CD4-positive, alpha-beta T cell treated with Interleukin-4 for 4 hours (primary cell): Measurements from ENCODE around the gene SERPINC1.
"Not testable (repeated sequence)": the region's sequence is repeated elsewhere in the genome, so short reads cannot be mapped to it uniquely, and the experiment has no call there.

ENCODE experiments used
- DNase-seq: peaks from one replicate; pipeline ENCODE4 v3.0.0-alpha.2; 2020

Gene SERPINC1

DNA sequence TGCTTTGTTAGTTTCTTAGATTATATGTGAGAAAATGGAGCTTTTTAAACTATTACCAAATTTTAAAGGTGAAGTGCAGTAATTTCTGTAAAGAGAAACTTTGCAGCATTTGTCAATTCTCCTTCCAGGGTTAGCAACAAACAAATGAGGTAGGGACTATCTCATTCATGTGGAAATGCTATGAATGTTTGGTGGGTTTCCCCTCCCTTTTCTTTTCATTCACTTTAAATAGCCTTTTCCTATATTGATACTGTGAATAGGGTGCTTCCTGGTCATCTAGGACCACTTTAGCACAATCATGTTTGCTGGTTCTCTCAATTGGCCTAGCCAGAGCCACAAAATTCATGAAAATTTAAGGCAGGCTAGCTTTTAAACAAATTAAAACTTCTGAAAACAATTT, 28.4 kb downstream of the SERPINC1 start:
- DNase-seq: no peak

DNA sequence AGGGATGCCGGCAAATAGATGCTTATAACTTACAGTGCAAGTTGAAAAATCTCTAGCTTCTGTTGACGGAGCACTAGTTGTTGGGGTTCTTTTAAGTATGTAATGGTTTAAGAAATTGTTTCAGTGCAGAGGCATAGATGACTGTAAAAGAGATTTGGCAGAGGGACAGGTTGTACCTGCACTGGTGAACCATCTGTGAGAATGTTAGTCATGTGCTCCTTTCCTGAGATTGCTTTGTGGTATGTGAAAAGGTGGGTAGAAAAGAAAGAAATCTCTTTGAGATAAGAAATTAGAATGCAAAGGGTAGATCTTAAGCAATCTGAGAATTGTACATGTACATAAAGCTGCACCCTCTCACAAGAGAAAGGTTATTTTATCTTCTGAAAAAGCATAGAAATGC, 29.5 kb downstream of the SERPINC1 start:
- DNase-seq: no peak

DNA sequence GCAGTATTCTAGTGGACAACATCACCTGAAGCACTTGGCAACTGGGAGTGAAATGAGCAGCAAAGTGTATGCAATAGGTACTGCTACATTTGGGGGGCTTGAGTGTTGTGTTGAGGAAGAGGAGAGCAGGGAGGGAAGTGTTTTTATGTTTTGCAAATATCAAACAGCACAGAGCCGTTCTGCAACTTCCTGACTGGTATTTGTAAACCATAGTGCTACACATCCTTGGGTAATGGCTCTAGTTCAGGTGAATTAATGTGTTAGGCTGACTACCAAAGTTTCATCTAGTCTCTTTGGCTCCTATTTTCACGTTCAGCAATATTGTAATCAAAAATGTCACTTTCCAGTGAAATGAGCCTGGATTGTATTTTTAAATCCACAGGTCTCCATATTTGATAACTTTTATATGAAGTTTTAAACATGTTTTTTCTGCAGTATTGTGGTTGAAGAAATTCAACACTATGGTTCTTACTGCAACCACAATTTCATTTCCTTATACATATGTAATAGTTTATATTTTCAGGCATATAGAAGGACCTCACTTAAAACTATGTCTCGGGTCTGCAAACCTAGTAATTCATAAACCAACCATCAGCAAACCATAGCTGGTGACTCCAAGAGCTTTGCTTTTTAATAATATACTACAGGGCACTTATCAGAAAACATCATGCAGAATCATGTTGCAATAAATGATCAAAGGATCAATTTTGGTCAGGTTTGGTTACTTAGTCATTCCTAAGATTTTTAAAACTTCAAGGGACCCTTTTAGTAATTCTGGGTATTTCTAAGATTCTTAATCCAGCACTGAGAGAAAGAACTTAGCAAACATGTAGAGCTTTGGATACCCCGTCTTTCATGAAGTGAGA, 30.1 kb downstream of the SERPINC1 start:
- no peak for DNase-seq

DNA sequence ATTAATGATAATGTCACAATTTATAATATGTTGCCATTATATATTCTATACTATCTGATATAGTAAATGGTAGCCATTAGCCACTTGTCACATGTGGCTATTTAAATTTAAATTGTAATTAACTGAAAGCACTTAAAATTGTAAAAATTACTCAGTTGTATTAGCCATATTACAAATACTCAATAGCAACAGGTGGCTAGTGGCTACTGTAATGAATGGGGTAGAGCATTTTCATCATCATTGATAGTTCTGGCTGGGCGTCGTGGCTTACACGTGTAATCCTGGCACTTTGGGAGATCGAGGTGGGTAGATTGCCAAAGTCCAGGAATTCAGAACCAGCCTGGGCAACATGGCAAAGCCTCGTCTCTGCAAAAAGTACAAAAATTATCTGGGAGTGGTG, 32.4 kb downstream of the SERPINC1 start:
- DNase-seq: no peak

DNA sequence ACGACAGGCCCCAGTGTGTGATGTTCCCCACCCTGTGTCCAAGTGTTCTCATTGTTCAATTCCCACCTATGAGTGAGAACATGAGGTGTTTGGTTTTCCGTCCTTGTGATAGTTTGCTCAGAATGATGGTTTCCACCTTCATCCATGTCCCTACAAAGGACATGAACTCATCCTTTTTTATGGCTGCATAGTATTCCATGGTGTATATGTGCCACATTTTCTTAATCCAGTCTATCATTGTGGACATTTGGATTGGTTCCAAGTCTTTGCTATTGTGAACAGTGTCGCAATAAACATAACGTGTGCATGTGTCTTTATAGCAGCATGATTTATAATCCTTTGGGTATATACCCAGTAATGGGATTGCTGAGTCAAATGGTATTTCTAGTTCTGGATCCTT, 36.0 kb downstream of the SERPINC1 start:
- DNase-seq: not testable (repeated sequence)

DNA sequence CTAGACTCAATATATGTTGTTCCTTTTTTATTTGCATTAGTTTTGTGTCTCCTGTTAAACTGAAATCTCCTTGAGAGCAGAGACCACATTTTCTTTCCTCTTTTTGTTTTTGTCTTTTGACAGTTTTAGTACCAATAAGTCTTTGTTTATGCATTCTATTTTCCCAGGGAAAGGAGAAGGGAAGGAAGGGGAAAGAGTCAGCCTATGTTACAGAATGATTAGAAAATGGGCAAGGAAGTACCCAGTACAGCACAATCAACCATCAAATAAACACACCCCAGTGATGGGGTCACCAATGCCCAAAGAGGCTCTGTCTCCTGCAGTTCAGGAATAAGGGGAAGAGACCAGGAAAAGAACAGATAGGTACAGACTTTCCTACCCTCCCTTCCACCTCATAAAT, 38.9 kb downstream of the SERPINC1 start:
- no peak for DNase-seq

DNA sequence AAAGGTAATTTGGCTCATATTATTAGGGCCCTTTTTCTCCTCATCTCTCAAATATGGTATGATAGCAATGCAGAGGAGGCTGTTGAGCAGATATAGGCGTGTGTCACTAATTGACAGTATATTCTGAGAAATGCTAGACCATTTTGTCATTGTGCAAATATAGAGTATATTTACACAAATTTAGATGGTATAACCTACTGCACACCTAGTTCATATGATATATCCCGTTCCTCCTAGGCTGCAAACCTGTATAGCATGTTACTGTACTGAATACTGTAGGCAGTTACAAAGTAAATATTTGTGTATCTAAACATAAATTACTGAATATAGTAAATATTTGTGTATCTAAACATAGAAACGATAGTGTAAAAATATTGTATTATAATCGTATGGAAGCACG, 40.4 kb downstream of the SERPINC1 start:
- no peak for DNase-seq

DNA sequence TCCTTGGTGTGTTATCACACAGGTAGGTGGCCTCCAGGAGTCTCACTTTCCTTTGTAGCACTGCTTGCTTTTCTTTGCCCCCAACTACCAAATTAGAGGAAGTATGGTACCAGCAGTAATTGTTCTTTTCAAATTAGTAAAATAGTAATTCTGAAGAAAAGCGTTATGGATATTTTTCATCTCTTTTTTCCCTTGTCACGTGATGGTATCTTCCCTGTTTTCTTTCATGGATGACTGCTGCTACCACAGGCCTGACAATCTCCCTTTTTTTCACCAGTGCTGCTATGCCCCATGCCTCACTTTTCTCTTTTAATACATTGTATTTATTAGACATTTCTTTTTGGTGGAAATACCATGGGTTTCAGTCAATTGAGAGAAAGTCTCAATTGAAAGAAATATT, 45.6 kb downstream of the SERPINC1 start:
- no peak for DNase-seq

DNA sequence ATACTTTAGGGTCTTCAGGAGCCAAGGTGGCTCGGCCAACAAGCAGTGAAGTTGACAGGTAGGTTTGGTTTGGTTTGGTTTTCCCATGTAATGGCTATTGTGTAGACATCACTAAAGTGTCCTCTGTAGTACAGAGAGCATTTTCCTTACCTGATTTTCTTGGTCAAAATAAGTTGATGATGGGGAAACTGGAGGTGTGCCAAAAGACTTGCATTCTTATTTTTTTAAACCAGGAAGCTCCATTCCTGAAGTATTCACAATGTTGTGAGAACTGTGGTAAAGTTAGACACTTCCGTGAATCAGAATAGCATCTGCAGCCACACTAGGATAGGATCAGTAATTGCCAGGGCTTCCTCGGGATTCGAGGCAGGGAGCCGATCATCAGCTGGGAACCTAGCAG, 46.0 kb downstream of the SERPINC1 start:
- DNase-seq: no peak

DNA sequence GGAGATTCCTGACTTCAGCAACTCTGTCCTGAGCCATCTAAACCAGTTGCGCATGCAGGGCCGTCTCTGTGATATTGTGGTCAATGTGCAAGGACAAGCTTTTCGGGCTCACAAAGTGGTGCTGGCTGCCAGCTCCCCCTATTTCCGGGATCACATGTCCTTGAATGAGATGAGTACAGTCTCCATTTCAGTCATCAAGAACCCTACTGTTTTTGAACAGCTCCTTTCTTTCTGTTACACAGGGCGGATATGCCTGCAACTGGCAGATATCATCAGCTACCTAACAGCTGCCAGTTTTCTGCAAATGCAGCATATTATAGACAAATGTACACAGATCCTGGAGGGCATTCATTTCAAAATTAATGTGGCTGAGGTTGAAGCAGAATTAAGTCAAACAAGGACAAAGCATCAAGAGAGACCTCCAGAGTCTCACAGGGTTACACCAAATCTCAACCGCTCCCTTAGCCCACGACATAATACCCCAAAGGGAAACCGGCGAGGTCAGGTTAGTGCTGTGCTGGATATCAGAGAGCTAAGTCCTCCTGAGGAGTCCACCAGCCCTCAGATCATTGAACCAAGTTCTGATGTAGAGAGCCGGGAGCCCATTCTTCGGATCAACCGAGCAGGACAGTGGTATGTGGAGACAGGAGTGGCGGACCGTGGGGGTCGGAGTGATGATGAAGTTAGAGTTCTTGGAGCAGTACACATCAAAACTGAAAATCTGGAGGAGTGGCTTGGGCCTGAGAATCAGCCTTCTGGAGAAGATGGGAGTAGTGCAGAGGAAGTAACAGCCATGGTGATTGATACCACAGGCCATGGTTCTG, 46.7 kb downstream of the SERPINC1 start:
- DNase-seq: peak; percentile 60

DNA sequence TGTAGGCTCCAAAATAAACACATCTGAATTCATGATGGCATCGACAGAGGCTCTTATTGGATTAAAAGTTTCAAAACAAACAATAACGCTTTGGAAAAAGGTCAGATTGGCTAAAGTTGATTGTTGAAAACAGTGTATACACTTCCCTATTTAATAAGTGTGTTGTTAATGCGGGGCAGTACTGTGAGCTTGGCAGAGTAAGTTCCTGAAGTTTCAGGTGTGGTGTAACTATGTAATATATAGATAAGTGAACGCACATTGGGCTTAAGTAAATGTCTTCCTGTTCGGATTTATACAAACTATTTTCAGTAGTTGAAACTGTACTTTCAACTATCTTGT, 48.1 kb downstream of the SERPINC1 start:
- no peak for DNase-seq

DNA sequence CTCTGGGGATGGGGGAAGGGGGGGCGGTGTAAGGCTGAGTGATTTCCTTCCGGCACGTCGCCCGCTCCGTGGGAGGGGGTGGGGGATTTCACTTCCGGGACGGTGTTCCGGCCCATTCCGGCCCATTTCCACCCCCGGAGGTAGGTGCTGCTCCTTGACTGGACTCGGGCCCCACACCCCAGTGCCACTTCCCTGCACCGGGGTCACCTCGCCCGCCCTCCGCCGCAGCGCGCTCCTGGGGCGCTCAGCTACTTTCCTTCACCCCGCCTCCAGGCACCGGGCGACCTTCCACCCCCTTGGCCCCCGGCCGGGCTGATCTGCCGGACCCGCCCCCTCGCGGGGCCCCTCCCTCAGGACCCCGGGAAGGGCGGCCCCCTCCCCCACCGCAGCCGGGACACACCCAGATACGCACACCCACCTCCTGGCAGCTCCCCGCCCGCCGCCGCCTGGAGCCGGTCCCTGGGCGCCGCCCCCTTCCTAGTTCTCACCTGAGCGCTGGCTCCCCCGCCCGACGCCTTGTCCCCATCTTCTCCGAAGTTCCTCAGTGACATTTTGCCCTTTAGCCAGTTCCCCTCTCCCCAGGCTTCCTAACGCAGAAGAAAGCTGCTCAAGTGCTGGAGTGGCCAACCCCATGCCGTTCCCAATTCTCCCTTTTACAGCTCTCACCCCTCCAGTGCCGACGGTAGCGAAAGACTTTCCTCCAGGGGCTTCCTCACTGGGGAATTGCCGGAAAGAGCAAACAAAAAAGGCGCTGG, 48.7 kb downstream of the SERPINC1 start, which contains the start of gene ZBTB37:
ZBTB37 (plus strand) TSS at position 115 of the 755 bp plus-strand sequence. CDS start 1,846 bp downstream, outside the sequence.
- peak; percentile 96 for DNase-seq

DNA sequence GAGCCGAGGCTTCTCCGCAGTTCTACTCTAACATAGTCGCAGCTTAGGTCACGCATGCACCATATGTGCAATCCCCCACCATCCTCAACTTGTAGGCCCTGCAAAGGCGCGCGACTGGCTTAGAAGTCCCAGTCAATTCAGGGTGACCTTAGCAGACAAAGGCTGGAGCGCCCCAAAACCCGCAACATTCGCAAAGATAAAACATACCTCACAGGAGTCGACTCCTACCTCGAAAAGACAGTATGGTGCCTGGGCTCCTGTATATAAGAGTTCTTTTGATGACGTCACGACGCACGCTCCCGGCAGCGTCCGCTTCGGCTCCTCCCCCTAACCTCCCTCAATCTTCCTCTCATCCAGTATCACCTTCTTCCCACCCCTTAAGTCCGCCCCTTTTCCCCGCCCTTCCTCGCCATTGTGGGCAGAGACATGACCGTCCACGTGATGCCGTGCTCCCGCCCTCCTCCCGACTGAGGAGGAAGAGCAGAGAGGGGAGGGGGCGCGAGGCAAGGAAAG, 49.3 kb downstream of the SERPINC1 start, which contains the start of gene GAS5:
GAS5 (minus strand) TSS at position 237 of the 513 bp plus-strand sequence.
- DNase-seq: peak; percentile 100

DNA sequence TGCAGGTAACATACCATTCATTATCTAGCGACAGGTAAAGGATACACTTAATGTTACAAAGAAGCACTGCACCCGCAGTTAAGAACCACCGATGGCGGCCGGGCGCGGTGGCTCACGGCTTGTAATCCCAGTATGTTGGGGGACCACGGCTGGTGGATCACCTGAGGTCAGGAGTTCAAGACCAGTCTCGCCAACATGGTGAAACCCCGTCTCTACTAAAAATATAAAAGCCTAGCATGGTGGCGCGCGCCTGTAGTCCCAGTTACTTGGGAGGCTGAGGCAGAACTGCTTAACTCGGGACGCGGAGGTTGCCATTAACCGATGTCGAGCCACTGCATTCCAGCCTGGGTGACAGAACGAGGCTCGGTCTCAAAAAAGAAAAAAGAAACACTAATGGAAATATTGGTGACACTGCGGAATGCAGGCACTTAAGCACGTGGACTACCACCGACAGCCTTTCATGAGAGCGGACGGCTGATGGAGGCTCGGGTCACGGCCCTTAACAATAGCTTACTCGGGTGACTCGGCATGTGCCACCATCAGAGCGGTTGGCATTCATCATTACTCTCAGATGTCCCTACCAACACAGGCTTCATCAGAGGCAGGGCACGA, 49.9 kb downstream of the SERPINC1 start:
- DNase-seq: no peak

DNA sequence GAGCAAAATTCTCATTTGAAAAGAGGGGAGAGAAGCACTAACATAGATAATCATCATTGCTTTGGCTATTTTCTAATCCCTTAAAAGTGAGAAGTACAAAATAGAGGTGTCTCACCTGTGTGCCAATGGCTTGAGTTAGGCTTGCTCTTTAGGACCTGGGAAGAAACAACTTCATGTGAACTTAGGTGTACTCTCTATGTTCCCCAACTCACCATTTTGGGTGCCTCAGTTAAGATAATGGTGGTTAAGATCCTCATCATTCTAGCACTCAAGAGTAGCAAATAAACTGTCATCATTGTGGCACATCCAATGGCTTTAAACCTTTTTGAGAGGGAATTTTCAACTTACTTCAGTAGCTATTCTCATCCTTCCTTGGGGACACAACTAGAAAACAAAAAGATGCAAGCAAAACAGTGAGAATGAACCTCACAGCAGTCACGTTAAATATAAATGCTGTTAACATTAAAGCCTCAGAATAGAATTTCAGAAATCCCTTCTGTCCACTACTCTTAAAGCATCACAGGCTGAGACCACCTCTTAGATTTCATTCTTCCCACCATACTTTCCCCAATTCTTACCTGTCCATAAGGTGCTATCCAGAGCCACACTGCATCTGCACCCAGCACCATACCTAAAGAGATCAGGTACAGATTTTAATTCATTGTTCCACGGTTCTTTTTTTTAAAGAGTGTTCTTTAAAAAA, 50.6 kb downstream of the SERPINC1 start:
- DNase-seq: no peak

DNA sequence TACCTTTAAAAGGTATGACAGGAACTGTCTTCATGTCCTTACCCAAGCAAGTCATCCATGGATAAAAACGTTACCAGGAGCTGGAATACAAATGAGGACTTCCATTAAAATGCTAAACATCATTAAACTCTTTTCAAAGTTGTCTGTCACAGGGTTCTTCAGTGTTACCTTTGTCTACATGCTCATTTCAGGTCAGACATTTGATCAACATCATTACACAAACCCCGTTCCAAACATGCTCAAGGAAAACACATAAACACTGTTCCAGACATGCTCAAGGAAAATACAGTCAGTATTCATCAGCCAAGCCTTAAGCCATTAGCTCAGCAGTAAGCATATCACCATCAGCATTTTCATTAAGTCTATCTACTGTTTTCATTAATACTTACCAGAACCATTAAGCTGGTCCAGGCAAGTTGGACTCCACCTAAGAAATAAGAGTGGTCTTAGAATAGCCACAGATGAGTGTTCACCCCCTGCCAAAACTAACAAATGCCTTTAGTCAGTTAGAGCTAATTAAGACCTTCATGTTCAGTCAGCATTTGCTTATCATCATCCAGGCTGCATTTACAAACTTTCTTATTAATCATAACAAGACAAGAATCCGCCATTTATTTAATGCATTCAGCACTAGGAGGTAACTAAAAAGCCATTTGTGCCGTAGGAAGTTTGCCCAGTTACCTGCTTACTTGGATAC, 51.5 kb downstream of the SERPINC1 start:
- DNase-seq: no peak

DNA sequence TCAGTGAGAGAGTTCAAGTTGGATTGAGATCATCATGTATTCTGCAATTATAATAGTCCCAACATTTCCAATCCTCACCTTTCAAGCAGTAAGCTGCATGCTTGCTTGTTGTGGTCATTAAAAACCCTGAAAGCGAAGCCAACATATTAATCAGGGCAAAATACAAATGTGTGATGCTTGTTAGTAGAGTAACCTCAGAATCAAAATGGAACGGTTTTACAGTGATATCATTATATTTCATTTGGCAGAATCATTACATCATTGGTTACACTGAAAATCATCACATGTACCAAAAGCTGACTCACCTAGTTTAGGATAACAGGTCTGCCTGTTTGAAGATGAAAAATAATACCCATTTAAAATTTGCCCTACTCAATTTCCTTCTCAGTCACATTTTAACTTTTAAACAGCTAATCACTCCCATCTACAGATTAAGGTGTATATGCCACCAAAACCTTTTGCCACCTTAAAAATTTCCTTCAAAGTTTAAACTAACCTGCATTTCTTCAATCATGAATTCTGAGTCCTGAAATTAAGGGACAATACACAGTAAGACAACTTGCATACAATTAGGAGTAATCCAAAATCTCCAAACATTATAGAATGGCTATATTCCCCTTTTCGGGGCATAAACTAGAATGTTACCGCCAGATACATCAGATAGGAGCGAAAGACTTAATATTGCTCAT, 52.8 kb downstream of the SERPINC1 start:
- DNase-seq: peak; percentile 64

DNA sequence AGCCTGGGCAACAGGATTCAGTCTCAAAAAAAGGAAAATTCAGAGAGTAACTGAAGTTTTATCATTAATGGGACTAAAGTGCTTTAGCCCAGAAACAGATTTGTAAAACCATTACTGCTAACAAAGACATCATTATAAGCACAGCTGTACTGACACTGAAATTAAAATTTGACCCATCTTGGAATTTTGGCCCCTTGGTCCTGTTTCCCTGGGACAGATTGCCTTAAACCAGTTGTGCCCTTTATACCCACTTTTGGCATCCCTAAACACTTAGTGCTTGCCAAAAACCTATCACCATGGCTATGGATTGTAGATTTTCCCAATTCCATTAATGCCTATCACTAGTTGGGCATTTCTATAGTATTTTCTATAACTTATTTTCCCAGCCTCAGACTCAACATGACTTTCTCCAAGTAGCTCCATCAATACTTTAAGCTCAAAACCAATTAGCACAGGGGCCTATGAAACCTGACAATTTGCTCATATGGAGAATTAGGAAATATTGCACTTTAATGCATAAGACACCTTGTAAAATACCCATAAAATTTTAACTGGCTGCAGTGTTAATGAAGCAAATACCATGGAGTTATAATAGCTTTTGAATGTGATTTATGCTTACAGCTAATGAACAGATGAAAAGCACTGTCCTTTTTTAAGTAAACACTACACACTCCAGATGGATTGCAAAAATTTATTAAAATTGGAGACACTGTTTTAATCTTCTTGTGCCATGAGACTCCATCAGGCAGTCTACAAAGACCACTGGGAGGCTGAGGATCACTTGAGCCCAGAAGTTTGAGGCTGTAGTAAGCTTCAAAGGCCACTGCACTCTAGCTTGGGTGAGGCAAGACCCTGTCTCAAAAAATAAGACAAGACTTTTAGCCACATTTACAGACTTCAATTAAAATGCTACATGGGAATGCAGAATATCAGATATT, 53.6 kb downstream of the SERPINC1 start:
- DNase-seq: no peak

DNA sequence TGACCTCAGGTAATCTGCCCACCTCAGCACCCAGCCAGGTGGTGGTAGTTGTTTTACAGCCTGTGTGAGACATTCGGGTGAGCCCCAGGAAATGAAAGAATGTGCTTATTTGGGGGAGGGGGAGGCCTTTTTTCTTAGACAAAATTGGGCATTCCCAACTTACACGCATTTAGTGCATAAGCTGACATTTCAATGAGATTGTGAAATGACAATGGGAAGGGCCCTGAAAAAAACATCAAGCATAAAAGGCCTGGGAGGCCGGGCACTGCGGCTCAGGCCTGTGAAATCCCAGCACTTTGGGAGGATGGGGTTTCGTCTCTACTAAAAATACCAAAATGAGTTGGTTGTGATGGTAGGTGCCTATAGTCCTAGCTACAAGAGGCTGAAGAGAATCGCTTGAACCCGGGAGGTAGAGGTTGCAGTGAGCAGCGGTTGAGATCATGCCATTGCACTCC, 54.3 kb downstream of the SERPINC1 start:
- DNase-seq: no peak
